ENCODE results near the gene CLDN6.

Gene CLDN6

DNA sequence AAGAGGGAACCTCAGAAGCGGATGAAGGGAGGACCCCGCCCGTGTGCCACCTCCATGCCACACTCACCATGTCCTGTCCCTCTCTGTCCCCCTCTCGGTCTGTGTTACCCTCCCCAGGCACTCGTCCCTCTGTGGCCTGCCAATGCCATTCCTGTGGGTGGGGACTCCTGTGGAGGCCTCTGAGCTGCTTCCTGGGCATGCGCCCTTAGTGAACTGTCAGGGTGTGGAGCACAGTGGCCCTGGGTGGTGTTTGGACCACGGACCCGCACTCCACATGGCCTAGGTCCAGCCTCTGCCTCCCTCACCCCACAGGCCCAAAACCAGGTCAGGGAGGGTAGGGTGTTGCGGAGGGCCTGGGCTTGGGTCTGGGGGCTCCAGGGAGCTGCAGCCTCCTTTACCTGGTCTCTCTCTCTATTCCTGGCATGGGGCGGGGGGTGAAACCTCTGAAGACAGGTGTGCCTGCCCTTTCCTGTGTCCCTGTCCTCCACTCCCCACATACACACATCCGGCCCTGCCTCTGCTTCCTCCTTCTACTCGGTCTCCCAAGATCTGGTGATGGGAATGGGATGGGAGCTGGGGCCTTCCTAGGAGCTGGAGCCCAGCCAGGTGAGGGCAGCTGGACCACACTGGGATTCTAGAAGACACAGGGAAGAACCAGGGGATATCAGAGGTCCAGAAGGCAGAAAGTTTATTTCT lies 26.3 kb downstream of the CLDN6 start:
- no peaks in the 10 kb centered on the region for H3K36me3 ChIP-seq (ENCODE audit: insufficient read depth, low read length)
- no peaks in the 10 kb centered on the region for H3K9me3 ChIP-seq (ENCODE audit: low read length)
- H3K4me3 ChIP-seq (ENCODE audit: low read length): no peak overlapping the region
- no peaks in the 10 kb centered on the region for H3K4me1 ChIP-seq (ENCODE audit: insufficient read depth, low read length)
- H2AFZ ChIP-seq (ENCODE audit: low read depth, low read length): no peak overlapping the region
- H3K27me3 ChIP-seq (ENCODE audit: insufficient read depth, low read length): peaks cover 74% of the 10 kb centered on the region

DNA sequence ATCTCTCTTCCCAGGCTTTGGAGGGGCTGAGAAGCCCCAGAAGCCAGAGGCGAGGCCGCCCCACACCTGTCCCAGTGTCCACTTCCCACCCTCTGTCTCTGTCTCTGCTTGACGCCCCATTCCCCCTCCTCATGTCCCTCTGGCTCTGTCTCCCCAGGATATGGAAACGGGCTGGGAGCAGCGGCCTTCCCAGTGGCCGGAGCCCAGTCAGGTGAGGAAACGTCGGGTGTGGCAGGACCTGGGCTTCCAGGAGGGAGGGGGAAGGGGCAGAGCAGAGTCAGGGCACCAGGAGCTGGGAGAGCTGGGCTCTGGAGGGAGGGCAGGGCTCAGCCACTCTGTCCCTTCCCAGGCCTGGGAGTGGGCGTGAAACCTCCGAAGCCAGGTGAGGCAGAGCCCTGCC lies 27.1 kb downstream of the CLDN6 start:
- no peak overlapping the region for H2AFZ ChIP-seq (ENCODE audit: low read depth, low read length)
- peaks cover 74% of the 10 kb centered on the region for H3K27me3 ChIP-seq (ENCODE audit: insufficient read depth, low read length)
- H3K4me3 ChIP-seq (ENCODE audit: low read length): no peak overlapping the region
- H3K9me3 ChIP-seq (ENCODE audit: low read length): no peaks in the 10 kb centered on the region
- H3K36me3 ChIP-seq (ENCODE audit: insufficient read depth, low read length): no peaks in the 10 kb centered on the region
- no peaks in the 10 kb centered on the region for H3K4me1 ChIP-seq (ENCODE audit: insufficient read depth, low read length)

DNA sequence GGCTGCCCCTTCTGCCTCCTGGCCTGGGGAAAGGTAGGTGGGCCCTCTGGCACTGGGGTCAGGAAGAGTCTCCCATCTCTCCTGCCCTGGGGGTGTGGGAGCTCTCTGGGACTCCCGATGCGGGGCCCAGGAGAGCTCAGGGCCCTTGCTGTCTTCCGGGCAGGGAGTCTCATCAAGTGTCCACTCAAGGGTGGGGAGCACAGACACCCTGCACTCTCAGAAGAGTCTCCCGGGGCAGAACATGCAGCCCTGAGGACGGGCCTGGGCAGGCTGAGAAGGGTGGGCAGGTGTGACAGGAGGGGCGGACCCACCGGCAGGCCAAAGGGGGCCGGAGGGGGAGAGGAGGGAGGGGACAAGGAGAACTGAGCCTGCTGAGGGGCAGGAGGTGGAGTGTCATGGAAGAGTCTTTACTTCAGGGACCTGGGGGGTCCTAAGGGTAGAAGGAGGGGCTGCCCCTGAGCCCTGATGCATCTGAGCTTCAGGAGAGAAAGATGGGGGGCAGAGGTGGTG lies 29.3 kb downstream of the CLDN6 start:
- Histone ChIP-seq H2AFZ (ENCODE audit: low read depth, low read length) (no peak overlapping the region), H3K4me1 (ENCODE audit: insufficient read depth, low read length) (no peaks in the 10 kb centered on the region), H3K36me3 (ENCODE audit: insufficient read depth, low read length) (no peaks in the 10 kb centered on the region), H3K9me3 (ENCODE audit: low read length) (no peaks in the 10 kb centered on the region), H3K27me3 (ENCODE audit: insufficient read depth, low read length) (peaks cover 76% of the 10 kb centered on the region), H3K4me3 (ENCODE audit: low read length) (no peak overlapping the region)

DNA sequence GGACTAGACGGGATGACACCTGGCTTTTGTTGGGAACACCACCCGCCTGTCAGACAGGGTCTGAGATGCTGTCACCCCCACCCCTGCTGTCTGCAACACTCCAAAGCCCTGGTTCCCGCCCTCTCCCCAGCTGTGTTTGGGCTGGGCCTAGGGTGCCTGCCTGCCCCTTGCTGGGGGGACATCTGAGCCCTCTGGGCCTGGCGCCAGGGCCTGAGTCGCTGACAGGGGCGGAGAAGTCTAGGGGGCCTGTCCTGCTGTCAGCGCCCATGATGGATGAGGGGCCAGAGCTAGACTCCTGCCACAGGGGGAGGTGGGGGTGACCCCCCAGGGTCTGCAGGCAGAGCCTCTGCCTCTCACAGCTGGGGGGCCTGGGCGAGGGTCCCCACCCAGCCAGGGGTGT lies 30.1 kb downstream of the CLDN6 start:
- H3K4me3 ChIP-seq (ENCODE audit: low read length): no peak overlapping the region
- H3K4me1 ChIP-seq (ENCODE audit: insufficient read depth, low read length): no peaks in the 10 kb centered on the region
- no peak overlapping the region for H2AFZ ChIP-seq (ENCODE audit: low read depth, low read length)
- no peaks in the 10 kb centered on the region for H3K36me3 ChIP-seq (ENCODE audit: insufficient read depth, low read length)
- peaks cover 69% of the 10 kb centered on the region for H3K27me3 ChIP-seq (ENCODE audit: insufficient read depth, low read length)
- no peaks in the 10 kb centered on the region for H3K9me3 ChIP-seq (ENCODE audit: low read length)

DNA sequence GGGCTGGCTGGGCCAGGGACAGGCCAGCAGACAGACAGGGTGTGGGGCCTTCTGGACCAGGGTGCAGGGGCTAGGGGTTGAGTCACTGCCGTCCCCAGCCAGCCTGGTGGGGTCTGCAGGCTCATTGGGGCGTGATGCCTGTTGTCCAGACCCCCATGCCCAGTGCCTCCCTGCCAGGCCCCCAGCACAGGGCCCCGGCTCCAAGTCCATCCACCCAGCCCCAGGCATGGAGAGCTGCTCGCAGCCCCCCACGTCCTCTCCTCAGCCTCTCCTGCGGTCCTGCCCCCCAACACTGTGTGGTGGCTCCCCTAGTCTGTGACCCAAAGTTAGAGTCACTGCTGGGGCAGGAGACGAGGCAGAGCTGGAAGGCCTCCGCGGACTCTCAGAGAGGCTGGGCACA lies 30.7 kb downstream of the CLDN6 start:
- H3K27me3 ChIP-seq (ENCODE audit: insufficient read depth, low read length): peaks cover 65% of the 10 kb centered on the region
- no peaks in the 10 kb centered on the region for H3K4me1 ChIP-seq (ENCODE audit: insufficient read depth, low read length)
- no peaks in the 10 kb centered on the region for H3K9me3 ChIP-seq (ENCODE audit: low read length)
- H3K36me3 ChIP-seq (ENCODE audit: insufficient read depth, low read length): no peaks in the 10 kb centered on the region
- H3K4me3 ChIP-seq (ENCODE audit: low read length): no peak overlapping the region
- H2AFZ ChIP-seq (ENCODE audit: low read depth, low read length): no peak overlapping the region

DNA sequence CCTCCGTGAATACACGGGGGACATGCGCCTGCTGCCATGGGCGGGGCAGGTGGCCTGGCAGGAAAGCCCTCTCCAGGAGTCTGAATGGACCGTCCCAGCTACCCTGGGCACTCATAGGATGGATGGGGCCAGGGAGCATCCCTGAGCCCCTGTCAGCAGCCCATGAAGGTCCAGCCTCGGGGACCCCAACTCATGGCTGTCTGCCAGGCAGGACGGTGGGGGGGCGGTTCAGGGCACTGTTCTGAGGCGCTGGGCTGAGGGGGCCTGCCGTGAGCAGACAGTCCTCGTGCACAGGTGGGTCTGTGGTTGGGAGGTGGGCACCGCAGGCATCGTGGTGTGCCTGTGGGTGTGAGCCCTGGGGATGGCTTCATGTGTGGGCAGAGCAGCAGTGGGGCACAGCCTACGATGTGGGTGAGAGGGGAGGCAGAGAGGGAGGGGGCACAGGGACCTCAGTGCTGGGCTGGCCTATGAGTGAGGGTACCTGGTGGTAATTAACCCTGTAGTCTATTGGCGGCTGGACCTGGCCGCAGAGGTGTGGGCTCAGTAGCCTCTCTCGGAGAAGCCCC lies 31.3 kb downstream of the CLDN6 start:
- Histone ChIP-seq H2AFZ (ENCODE audit: low read depth, low read length) (no peak overlapping the region), H3K36me3 (ENCODE audit: insufficient read depth, low read length) (no peaks in the 10 kb centered on the region), H3K4me3 (ENCODE audit: low read length) (no peak overlapping the region), H3K27me3 (ENCODE audit: insufficient read depth, low read length) (peaks cover 61% of the 10 kb centered on the region), H3K9me3 (ENCODE audit: low read length) (no peaks in the 10 kb centered on the region), H3K4me1 (ENCODE audit: insufficient read depth, low read length) (peaks cover 4% of the 10 kb centered on the region)

DNA sequence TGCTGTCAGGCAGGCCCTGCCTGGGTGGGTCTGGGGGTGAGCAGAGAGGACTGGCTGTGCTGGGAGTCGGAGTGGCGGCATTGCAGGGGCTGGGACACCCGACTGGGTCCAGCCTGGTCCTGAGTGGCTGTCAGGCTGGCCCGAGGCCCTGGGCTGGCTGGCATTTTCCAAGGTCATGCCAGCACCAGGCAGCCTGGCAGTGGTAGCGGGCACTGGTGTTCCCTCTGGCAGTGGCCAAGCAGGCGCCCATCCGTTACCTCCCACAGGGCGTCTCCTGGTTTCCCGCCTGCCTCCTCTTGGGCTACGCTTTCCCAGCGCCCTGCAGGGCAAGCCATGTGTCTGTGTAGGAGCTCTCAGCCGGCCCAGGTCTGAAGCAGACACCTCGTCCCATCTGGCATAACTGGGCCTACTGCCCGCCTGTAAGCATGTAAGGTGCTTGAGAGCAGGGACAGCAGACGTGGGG lies 32.1 kb downstream of the CLDN6 start:
- H2AFZ ChIP-seq (ENCODE audit: low read depth, low read length): no peak overlapping the region
- no peaks in the 10 kb centered on the region for H3K9me3 ChIP-seq (ENCODE audit: low read length)
- H3K4me3 ChIP-seq (ENCODE audit: low read length): no peak overlapping the region
- H3K4me1 ChIP-seq (ENCODE audit: insufficient read depth, low read length): peaks cover 8% of the 10 kb centered on the region
- H3K27me3 ChIP-seq (ENCODE audit: insufficient read depth, low read length): peaks cover 53% of the 10 kb centered on the region
- H3K36me3 ChIP-seq (ENCODE audit: insufficient read depth, low read length): no peaks in the 10 kb centered on the region

DNA sequence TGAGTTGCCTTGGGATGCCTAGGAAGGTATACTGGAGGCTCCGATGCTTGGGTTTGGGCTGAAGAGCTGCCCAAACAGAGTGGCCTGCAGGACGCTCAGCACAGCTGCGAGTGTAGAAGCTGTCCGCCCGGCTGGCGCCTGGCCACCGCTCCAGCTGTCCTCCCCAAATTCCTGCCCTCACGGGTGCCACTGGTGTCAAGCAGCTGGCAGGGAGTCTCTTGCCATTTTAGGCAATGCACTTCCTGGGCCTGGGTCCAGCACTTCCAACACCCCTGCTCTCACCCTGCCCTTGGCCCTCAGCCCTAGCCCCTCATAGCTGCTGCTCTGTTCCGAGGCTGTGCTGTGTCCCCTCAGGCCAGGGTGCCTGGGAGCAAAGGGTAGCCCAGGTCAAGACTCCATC lies 32.5 kb downstream of the CLDN6 start:
- no peaks in the 10 kb centered on the region for H3K36me3 ChIP-seq (ENCODE audit: insufficient read depth, low read length)
- peaks cover 49% of the 10 kb centered on the region for H3K27me3 ChIP-seq (ENCODE audit: insufficient read depth, low read length)
- no peaks in the 10 kb centered on the region for H3K9me3 ChIP-seq (ENCODE audit: low read length)
- peaks cover 12% of the 10 kb centered on the region for H3K4me1 ChIP-seq (ENCODE audit: insufficient read depth, low read length)
- no peak overlapping the region for H3K4me3 ChIP-seq (ENCODE audit: low read length)
- no peak overlapping the region for H2AFZ ChIP-seq (ENCODE audit: low read depth, low read length)

DNA sequence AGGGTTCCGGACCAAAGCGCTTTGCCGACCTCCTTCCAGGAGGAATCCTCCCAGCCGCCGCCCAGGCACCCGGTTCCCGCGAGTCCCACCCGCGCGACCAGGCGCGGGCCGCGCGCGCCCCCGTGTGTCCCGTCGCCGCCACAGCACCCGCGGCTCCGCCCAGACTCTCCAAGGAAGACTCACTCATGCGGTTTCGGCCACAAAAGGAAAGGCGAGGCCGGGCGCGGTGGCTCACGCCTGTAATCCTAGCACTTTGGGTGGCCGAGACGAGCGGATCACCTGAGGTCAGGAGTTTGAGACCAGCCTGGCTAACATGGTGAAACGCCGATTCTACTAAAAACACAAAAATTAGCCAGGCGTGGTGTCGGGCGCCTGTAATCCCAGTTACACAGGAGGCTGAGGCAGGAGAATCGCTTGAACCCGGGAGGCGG lies 34.3 kb downstream of the CLDN6 start:
- Histone ChIP-seq H3K9me3 (ENCODE audit: low read length) (no peaks in the 10 kb centered on the region), H3K4me3 (ENCODE audit: low read length) (no peak overlapping the region), H3K27me3 (ENCODE audit: insufficient read depth, low read length) (peaks cover 32% of the 10 kb centered on the region), H3K36me3 (ENCODE audit: insufficient read depth, low read length) (no peaks in the 10 kb centered on the region), H2AFZ (ENCODE audit: low read depth, low read length) (no peak overlapping the region), H3K4me1 (ENCODE audit: insufficient read depth, low read length) (peaks cover 20% of the 10 kb centered on the region)

DNA sequence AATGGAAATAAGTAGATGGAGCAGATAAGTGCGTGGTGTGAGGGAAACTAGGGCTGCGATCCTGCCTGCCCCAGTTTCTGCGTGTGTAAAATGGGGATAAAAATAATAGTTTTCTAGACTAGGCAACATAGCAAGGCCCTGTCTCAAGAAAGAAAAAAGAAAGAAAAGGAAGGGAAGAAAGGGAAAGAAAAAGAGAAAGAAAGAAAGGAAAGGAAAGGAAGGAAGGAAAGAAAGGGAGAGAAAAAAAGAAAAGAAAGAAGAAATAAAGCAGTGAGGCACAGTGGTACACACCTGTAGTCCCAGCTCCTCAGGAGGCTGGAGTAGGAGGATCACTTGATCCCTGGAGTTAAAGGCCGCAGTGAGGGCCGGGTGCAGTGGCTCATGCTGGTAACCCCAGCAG lies 35.6 kb downstream of the CLDN6 start:
- no peak overlapping the region for H2AFZ ChIP-seq (ENCODE audit: low read depth, low read length)
- no peak overlapping the region for H3K4me3 ChIP-seq (ENCODE audit: low read length)
- no peaks in the 10 kb centered on the region for H3K9me3 ChIP-seq (ENCODE audit: low read length)
- peaks cover 6% of the 10 kb centered on the region for H3K36me3 ChIP-seq (ENCODE audit: insufficient read depth, low read length)
- peaks cover 23% of the 10 kb centered on the region for H3K27me3 ChIP-seq (ENCODE audit: insufficient read depth, low read length)
- peaks cover 20% of the 10 kb centered on the region for H3K4me1 ChIP-seq (ENCODE audit: insufficient read depth, low read length)

DNA sequence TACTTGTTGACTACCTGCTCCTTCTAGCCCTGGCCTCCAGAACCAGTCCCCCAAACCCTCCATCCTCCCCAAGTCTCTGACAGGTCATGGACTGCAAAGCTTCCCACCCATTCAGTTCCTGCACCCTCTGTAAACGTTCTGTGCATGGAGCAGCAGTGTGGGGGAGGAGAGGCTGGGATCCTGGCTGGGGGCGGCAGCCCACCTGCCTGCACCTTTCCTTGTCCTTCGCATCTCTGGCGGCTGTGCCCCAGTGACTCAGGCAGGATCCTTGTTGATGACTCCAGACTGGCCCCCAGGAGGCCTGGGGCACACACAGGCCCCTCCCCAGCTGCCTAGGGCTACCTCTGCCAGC lies 36.1 kb downstream of the CLDN6 start:
- Histone ChIP-seq H3K36me3 (ENCODE audit: insufficient read depth, low read length) (peaks cover 11% of the 10 kb centered on the region), H3K27me3 (ENCODE audit: insufficient read depth, low read length) (peaks cover 19% of the 10 kb centered on the region), H3K4me3 (ENCODE audit: low read length) (no peak overlapping the region), H3K9me3 (ENCODE audit: low read length) (no peaks in the 10 kb centered on the region), H3K4me1 (ENCODE audit: insufficient read depth, low read length) (peaks cover 20% of the 10 kb centered on the region), H2AFZ (ENCODE audit: low read depth, low read length) (no peak overlapping the region)

DNA sequence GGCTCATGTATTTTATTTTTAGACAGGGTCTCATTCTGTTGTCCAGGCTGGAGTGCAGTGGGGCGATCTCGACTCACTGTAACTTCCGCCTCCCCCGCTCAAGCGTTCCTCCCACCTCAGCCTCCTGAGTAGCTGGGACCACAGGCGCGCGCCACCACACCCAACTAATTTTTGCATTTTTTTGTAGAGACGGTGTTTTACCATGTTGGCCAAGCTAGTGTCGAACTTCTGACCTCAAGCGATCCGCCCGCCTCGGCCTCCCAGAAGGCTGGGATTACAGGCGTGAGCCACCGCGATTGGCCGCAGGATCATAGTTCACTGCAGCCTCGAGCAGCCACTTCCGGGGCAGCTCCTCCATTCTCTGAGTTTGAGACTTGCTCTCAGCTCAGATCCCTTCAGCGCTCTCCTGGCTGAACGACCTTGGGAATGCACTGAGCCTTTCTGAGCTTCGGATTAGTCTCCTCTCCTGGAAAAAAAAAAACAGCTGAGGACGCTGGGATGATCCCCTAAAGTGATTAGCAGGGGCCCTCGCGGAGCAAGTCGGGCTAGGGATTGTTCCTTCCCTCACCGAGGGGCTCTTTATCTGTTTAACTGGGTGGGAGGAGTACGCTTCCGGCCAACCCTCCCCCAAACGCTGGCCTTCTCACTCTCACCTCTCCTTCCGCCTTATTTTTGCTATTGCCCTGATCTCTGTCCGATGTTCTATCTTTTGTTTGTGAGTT lies 36.6 kb downstream of the CLDN6 start:
- H3K4me3 ChIP-seq (ENCODE audit: low read length): peak overlapping the region; percentile 79
- H3K27me3 ChIP-seq (ENCODE audit: insufficient read depth, low read length): peaks cover 14% of the 10 kb centered on the region
- no peaks in the 10 kb centered on the region for H3K9me3 ChIP-seq (ENCODE audit: low read length)
- H2AFZ ChIP-seq (ENCODE audit: low read depth, low read length): no peak overlapping the region
- H3K4me1 ChIP-seq (ENCODE audit: insufficient read depth, low read length): peaks cover 20% of the 10 kb centered on the region
- peaks cover 14% of the 10 kb centered on the region for H3K36me3 ChIP-seq (ENCODE audit: insufficient read depth, low read length)
